GM23248 (cell line): ENCODE measurements around the gene SLC35F2. TPM values are rescaled to one million over a fixed set of nuclear protein-coding genes. Genes with fewer than 3 reads are reported as not detected.

ENCODE experiments used
- DNase-seq: peaks from one replicate; pipeline ENCODE4 v3.0.0-alpha.2; 2015
- H2AFZ ChIP-seq: fragments of 200-600 bp; sonication (generic); 2 replicates; pipeline ENCODE4 v1.6.1; 2016; ENCODE audit warnings: antibody characterized with exemption
- H3F3A ChIP-seq: fragments of 200-600 bp; sonication (generic); 2 replicates; pipeline ENCODE4 v1.6.1; 2016; ENCODE audit warnings: mild to moderate bottlenecking, antibody characterized with exemption, mixed run types; ENCODE audit not compliant: insufficient read depth
- H3K27ac ChIP-seq: fragments of 200-600 bp; sonication (generic); 2 replicates; pipeline ENCODE4 v1.5.1; 2016; ENCODE audit warnings: mild to moderate bottlenecking
- H3K27me3 ChIP-seq: fragments of 200-600 bp; sonication (generic); replicated peaks from 2 replicates; pipeline ENCODE4 v1.6.1; 2016; ENCODE audit warnings: mild to moderate bottlenecking; ENCODE audit not compliant: insufficient read depth
- H3K36me3 ChIP-seq: fragments of 200-600 bp; sonication (generic); 2 replicates; pipeline ENCODE4 v1.6.1; 2016; ENCODE audit warnings: low read depth, mild to moderate bottlenecking
- H3K4me1 ChIP-seq: fragments of 200-600 bp; sonication (generic); 2 replicates; pipeline ENCODE4 v1.6.1; 2016; ENCODE audit warnings: mild to moderate bottlenecking; ENCODE audit not compliant: insufficient read depth
- H3K4me2 ChIP-seq: fragments of 200-600 bp; sonication (generic); one replicate; pipeline ENCODE4 v1.6.1; 2016; ENCODE audit warnings: mild to moderate bottlenecking; ENCODE audit not compliant: unreplicated experiment
- H3K4me3 ChIP-seq: fragments of 200-600 bp; sonication (generic); 2 replicates; pipeline ENCODE4 v1.5.1; 2016; ENCODE audit warnings: mild to moderate bottlenecking
- H3K79me2 ChIP-seq: fragments of 200-600 bp; sonication (generic); 2 replicates; pipeline ENCODE4 v1.6.1; 2016; ENCODE audit warnings: mild to moderate bottlenecking; ENCODE audit not compliant: insufficient read depth
- H3K9ac ChIP-seq: fragments of 200-600 bp; sonication (generic); 2 replicates; pipeline ENCODE4 v1.6.1; 2016; ENCODE audit warnings: mild to moderate bottlenecking
- H3K9me2 ChIP-seq: fragments of 200-600 bp; sonication (generic); 2 replicates; pipeline ENCODE4 v1.6.1; 2016; ENCODE audit warnings: mixed run types, mild to moderate bottlenecking, moderate library complexity; ENCODE audit not compliant: insufficient read depth
- H3K9me3 ChIP-seq: fragments of 200-600 bp; sonication (generic); one replicate; pipeline ENCODE4 v1.6.1; 2017; ENCODE audit warnings: low read depth
- H4K20me1 ChIP-seq: fragments of 200-600 bp; sonication (generic); 2 replicates; pipeline ENCODE4 v1.6.0; 2016; ENCODE audit not compliant: insufficient read depth
- EZH2 ChIP-seq: fragments of 200-600 bp; sonication (generic); IDR thresholded peaks from 2 replicates; pipeline ENCODE4 v1.6.1; 2018; ENCODE audit warnings: antibody characterized with exemption, mild to moderate bottlenecking; ENCODE audit not compliant: insufficient read depth, poor library complexity, severe bottlenecking
- EZH2phosphoT487 ChIP-seq: fragments of 200-600 bp; sonication (generic); IDR thresholded peaks from 2 replicates; pipeline ENCODE4 v1.6.1; 2018; ENCODE audit warnings: antibody characterized with exemption, moderate library complexity, mild to moderate bottlenecking, low read depth; ENCODE audit not compliant: insufficient read depth
- WGBS, 2 experiments: methylation state at CpG; one replicate each; pipeline ENCODE4 v1.1.6; 2015 to 2017; ENCODE audit warnings: low lambda C conversion rate in 2 of 2, low coverage in 1 of 2; ENCODE audit errors: missing lambda C conversion rate in 2 of 2; 5-methylcytosine and 5-hydroxymethylcytosine counted together
- in situ Hi-C: fragments of 300-500 bp; cut with MboI; formaldehyde crosslinking; loops from 2 replicates; pipeline ENCODE4 v1.15.0; 2020
- polyA plus RNA-seq: library from polyadenylated mRNA; unstranded; fragments of >200 nt; fragmentation: Nextera tagmentation; extraction: Ambion mirVana; gene quantifications from 2 replicates; pipeline ENCODE4 v1.2.1, GENCODE V29; 2016
- total RNA-seq: library from RNA; depleted of rRNA; stranded (reverse); fragments of >200 nt; shearing (Covaris generic); gene quantifications from 2 replicates; pipeline ENCODE4 v1.2.3, GENCODE V29; 2014

Gene SLC35F2
- total and polyA plus RNA-seq, 2 experiments from 2014 or later, result 12.4 to 12.9 TPM

- Histone ChIP-seq H3K4me3 (no peak overlapping the region), H3K9ac (no peak overlapping the region), H4K20me1 (no peaks in the 10 kb centered on the region), H3K79me2 (peaks cover 66% of the 10 kb centered on the region), H3K27ac (no peak overlapping the region), H3K4me1 (0 out of 2 replicates have a peak, but pooled peaks cover 6% of the 10 kb centered on the region), H3K9me2 (no peaks in the 10 kb centered on the region), H3K9me3 (no peaks in the 10 kb centered on the region), H2AFZ (no peak overlapping the region), H3F3A (no peaks in the 10 kb centered on the region), H3K4me2 (no peak overlapping the region), H3K27me3 (no peaks in the 10 kb centered on the region), H3K36me3 (no peaks in the 10 kb centered on the region)
- TF ChIP-seq EZH2phosphoT487 (no peak), EZH2 (no peak)
- in situ Hi-C loops, result no loop called here
- DNase-seq, result no peak
- 77 to 81% methylated on average over 5 of the region's 5 CpGs for WGBS, 2 experiments
Observed at GRCh38 chr11:107819361-107820014, 39.1 kb downstream of the SLC35F2 start.

- no peaks in the 10 kb centered on the region for H4K20me1 ChIP-seq
- WGBS, 2 experiments, result 97 to 99% methylated on average over 3 of the region's 3 CpGs
- no peaks in the 10 kb centered on the region for H3K9me3 ChIP-seq
- H3K4me3 ChIP-seq, result no peak overlapping the region
- no peak overlapping the region for H3K4me2 ChIP-seq
- H3F3A ChIP-seq, result no peaks in the 10 kb centered on the region
- no peaks in the 10 kb centered on the region for H3K9me2 ChIP-seq
- no peak overlapping the region for H2AFZ ChIP-seq
- peaks cover 65% of the 10 kb centered on the region for H3K79me2 ChIP-seq
- H3K4me1 ChIP-seq, result 0 out of 2 replicates have a peak, but pooled peaks cover 6% of the 10 kb centered on the region
- no peak overlapping the region for H3K27ac ChIP-seq
- in situ Hi-C loops, result no loop called here
- H3K36me3 ChIP-seq, result no peaks in the 10 kb centered on the region
- no peak for DNase-seq
- no peak overlapping the region for H3K9ac ChIP-seq
- no peaks in the 10 kb centered on the region for H3K27me3 ChIP-seq
- TF ChIP-seq EZH2phosphoT487 (no peak), EZH2 (no peak)
Observed at GRCh38 chr11:107818491-107818890, 40.1 kb downstream of the SLC35F2 start.

DNA sequence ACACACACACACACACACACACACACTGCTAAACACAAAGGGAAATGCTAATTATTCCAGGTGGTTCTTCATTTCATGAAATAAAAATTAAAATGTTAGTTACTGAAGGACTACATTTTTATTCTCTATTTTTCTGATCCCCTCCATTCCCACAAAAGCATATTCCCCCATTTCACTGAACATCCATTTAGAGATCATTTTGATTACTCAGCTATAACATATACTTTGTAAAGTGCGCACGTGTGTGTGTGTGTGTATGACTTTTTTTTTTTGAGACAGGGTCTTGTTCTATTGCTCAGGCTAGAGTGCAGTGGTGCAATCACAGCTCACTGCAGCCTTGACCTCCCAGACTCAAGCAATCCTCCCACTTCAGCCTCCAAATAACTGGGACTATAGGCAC, 42.6 kb downstream of the SLC35F2 start:
- TF ChIP-seq EZH2 (no peak), EZH2phosphoT487 (no peak)
- Histone ChIP-seq H3F3A (no peaks in the 10 kb centered on the region), H3K9me2 (no peaks in the 10 kb centered on the region), H3K27ac (no peak overlapping the region), H3K27me3 (no peaks in the 10 kb centered on the region), H3K79me2 (peaks cover 49% of the 10 kb centered on the region), H3K36me3 (no peaks in the 10 kb centered on the region), H4K20me1 (no peaks in the 10 kb centered on the region), H3K4me2 (no peak overlapping the region), H3K4me3 (no peak overlapping the region), H3K9me3 (no peaks in the 10 kb centered on the region), H3K9ac (no peak overlapping the region), H3K4me1 (0 out of 2 replicates have a peak, but pooled peaks cover 3% of the 10 kb centered on the region), H2AFZ (no peak overlapping the region)
- WGBS, 2 experiments, result 86 to 92% methylated on average over 2 of the region's 2 CpGs
- in situ Hi-C loops, result no loop called here
- DNase-seq, result no peak

GRCh38 chr11:107810875-107811274, 47.7 kb downstream of the SLC35F2 start:
- H3K9me3 ChIP-seq, result no peaks in the 10 kb centered on the region
- in situ Hi-C loops, result no loop called here
- DNase-seq, result no peak

GRCh38 chr11:107808521-107808920, 50.1 kb downstream of the SLC35F2 start:
- TF ChIP-seq EZH2phosphoT487 (no peak), EZH2 (no peak)
- no peak overlapping the region for H3K27ac ChIP-seq
- H3K4me2 ChIP-seq, result no peak overlapping the region
- 29 to 46% methylated on average over 4 of the region's 4 CpGs for WGBS, 2 experiments
- H3K9me3 ChIP-seq, result no peaks in the 10 kb centered on the region
- no peak overlapping the region for H2AFZ ChIP-seq
- no peak overlapping the region for H3K4me3 ChIP-seq
- in situ Hi-C loops, result no loop called here
- no peak for DNase-seq
- no peaks in the 10 kb centered on the region for H3K9me2 ChIP-seq
- no peaks in the 10 kb centered on the region for H3K79me2 ChIP-seq
- H3K9ac ChIP-seq, result no peak overlapping the region
- peaks cover 9% of the 10 kb centered on the region; the same call in 1 of the 2 replicates for H3K36me3 ChIP-seq
- H3F3A ChIP-seq, result no peaks in the 10 kb centered on the region
- no peaks in the 10 kb centered on the region for H4K20me1 ChIP-seq
- no peaks in the 10 kb centered on the region for H3K27me3 ChIP-seq
- no peaks in the 10 kb centered on the region for H3K4me1 ChIP-seq

More at GRCh38 chr11:107810875-107811274, 47.7 kb downstream of the SLC35F2 start:
- no peak overlapping the region for H3K4me2 ChIP-seq
- no peaks in the 10 kb centered on the region for H4K20me1 ChIP-seq
- no peaks in the 10 kb centered on the region for H3K27me3 ChIP-seq
- H2AFZ ChIP-seq, result no peak overlapping the region
- no peak overlapping the region for H3K4me3 ChIP-seq
- no peak overlapping the region for H3K9ac ChIP-seq
- H3K79me2 ChIP-seq, result 0 out of 2 replicates have a peak, but pooled peaks cover 8% of the 10 kb centered on the region
- no peaks in the 10 kb centered on the region for H3K4me1 ChIP-seq
- no peaks in the 10 kb centered on the region for H3F3A ChIP-seq
- H3K9me2 ChIP-seq, result no peaks in the 10 kb centered on the region
- TF ChIP-seq EZH2phosphoT487, result no peak
- no peak overlapping the region for H3K27ac ChIP-seq
- H3K36me3 ChIP-seq, result peaks cover 9% of the 10 kb centered on the region; the same call in 1 of the 2 replicates
